Heart left ventricle (tissue), 13 donors: Measurements from ENCODE around the gene WDR18.

Experiments used
- CTCF ChIP-seq, 12 donors: fragments of 200-600 bp; sonication (generic) in 4 of 12; IDR thresholded peaks; one replicate each; pipeline versions ENCODE4 v1.5.0 to v1.8.0; 2018 to 2022; ENCODE audit warnings: antibody characterized with exemption in 12 of 12, mild to moderate bottlenecking in 5 of 12
- POLR2A ChIP-seq, 2 donors: fragments of 450-650 bp; IDR thresholded peaks; one replicate each; pipeline ENCODE4 v1.6.1; 2017; ENCODE audit warnings: antibody characterized with exemption in 2 of 2, mild to moderate bottlenecking in 2 of 2, moderate library complexity in 2 of 2
- donor health status: ischemic (EF 13 %, LVEDD 7.1; RV severe dilation, severe dysfunction).
- donor health status: DM: no; HTN: yes; CAD: no.
- donor health status: DM: no; HTN: no; CAD: no.
- donor health status: ischemic (EF 25% LVEDD 6.9; RV normal size, moderate dysfunction).
- donor health status: ischemic (EF 25% LVEDD 5.7; RV mildly dilated, moderate dysfunction).
- donor health status: ischemic (EF 35%, LVEDD 5.7; RV mildly dilated, moderate dysfunction).
- donor health status: nonischemic (EF 11% LVEDD 7.7; RV severe dilation, severe dysfunction).
- donor health status: DM: yes; HTN: yes; CAD: no.
- donor health status: PGD.
- donor health status: ischemic (EF 29% LVEDD 5.4; RV normal size, mild dysfunction).
- donor health status: nonischemic (EF 23%, LVEDD 6.1; RV moderate dilation, normal function).

GRCh38 chr19:948842-949496, 35.2 kb upstream of the WDR18 start:
- TF ChIP-seq CTCF (IDR thresholded peaks at IDR 0.05) (no peak), POLR2A (IDR thresholded peaks at IDR 0.05) (no peak)
